MCF 10A (cell line): ENCODE data around the gene CNTNAP2. TPM values are rescaled to one million over a fixed set of nuclear protein-coding genes. Genes with fewer than 3 reads are reported as not detected.

Experiments used
- BruUV-seq: library from RNA; stranded (reverse); fragments of 400-500 nt; replicated peaks from 2 replicates; lab custom pipeline; 2021; lab: Mats Ljungman, UMichigan
- CTCF ChIA-PET: fragments of 300-600 bp; sonication (Branson Sonifier 250); formaldehyde crosslinking; extraction: SDS; loops from one replicate; lab custom pipeline; 2021; ENCODE audit warnings: antibody characterized with exemption, inconsistent platforms; lab: Yijun Ruan, JAX
- POLR2A ChIA-PET: fragments of 300-600, 350-650 bp; sonication (Branson Sonifier 250); formaldehyde crosslinking; extraction: SDS; loops from one replicate; lab custom pipeline; 2020; ENCODE audit warnings: antibody characterized with exemption, inconsistent platforms; lab: Yijun Ruan, JAX
- DNase-seq: peaks from one replicate; pipeline ENCODE4 v3.0.0-alpha.2; 2018; ENCODE audit not compliant: unreplicated experiment
- H3K27ac Mint-ChIP-seq: one replicate; pipeline ENCODE4 v1.8.0; 2022; ENCODE audit warnings: mild to moderate bottlenecking, low read depth, mixed read lengths; ENCODE audit not compliant: unreplicated experiment
- H3K27me3 Mint-ChIP-seq: one replicate; pipeline ENCODE4 v1.8.0; 2022; ENCODE audit warnings: mixed read lengths; ENCODE audit not compliant: insufficient read depth, unreplicated experiment
- H3K36me3 Mint-ChIP-seq: one replicate; pipeline ENCODE4 v1.8.0; 2022; ENCODE audit warnings: mild to moderate bottlenecking, moderate library complexity, mixed read lengths; ENCODE audit not compliant: insufficient read depth, unreplicated experiment
- H3K4me1 Mint-ChIP-seq: one replicate; pipeline ENCODE4 v1.8.0; 2022; ENCODE audit warnings: mixed read lengths; ENCODE audit not compliant: insufficient read depth, unreplicated experiment
- H3K4me3 Mint-ChIP-seq: one replicate; pipeline ENCODE4 v1.8.0; 2022; ENCODE audit warnings: mild to moderate bottlenecking, moderate library complexity, mixed read lengths; ENCODE audit not compliant: unreplicated experiment
- H3K9me3 Mint-ChIP-seq: one replicate; pipeline ENCODE4 v1.8.0; 2022; ENCODE audit warnings: mixed read lengths; ENCODE audit not compliant: unreplicated experiment
- CTCF ChIP-seq: fragments of 200-600 bp; IDR thresholded peaks from one replicate; pipeline ENCODE4 v1.8.0; 2022; ENCODE audit warnings: antibody characterized with exemption, mild to moderate bottlenecking; ENCODE audit not compliant: unreplicated experiment
- intact Hi-C: fragments of 100-400 bp; cut with micrococcal nuclease; formaldehyde crosslinking; loops from 2 replicates; pipeline ENCODE4 v1.14.1; 2022
- total RNA-seq: library from RNA; stranded (reverse); gene quantifications from 2 replicates; pipeline ENCODE4 v1.2.3, GENCODE V29; 2022

The CNTNAP2 gene
- total RNA-seq, 1 experiment from 2014 or later = 1.1 TPM

GRCh38 chr7:147477526-147477925 lies 1360.9 kb downstream of the CNTNAP2 start:
- no peaks in the 10 kb centered on the region for H3K4me1 Mint-ChIP-seq
- no TSS peak for BruUV-seq
- intact Hi-C loops = no loop called here
- no peak overlapping the region for H3K27ac Mint-ChIP-seq
- H3K36me3 Mint-ChIP-seq = no peaks in the 10 kb centered on the region
- no peak overlapping the region for H3K4me3 Mint-ChIP-seq
- peaks cover 8% of the 10 kb centered on the region for H3K9me3 Mint-ChIP-seq
- POLR2A ChIA-PET = no interaction called here
- CTCF ChIA-PET = interaction anchor here (0.6 kb wide), 1 partner anchor 514 kb away, joined by 3 read pairs; no protein-coding TSS in a partner anchor
- no peaks in the 10 kb centered on the region for H3K27me3 Mint-ChIP-seq
- no peak for DNase-seq
- TF ChIP-seq CTCF = no peak

- Mint-ChIP-seq H3K27ac (no peak overlapping the region), H3K27me3 (no peaks in the 10 kb centered on the region), H3K4me1 (peaks cover 3% of the 10 kb centered on the region), H3K9me3 (peaks cover 8% of the 10 kb centered on the region), H3K4me3 (no peak overlapping the region), H3K36me3 (no peaks in the 10 kb centered on the region)
- ChIA-PET CTCF (no interaction called here), POLR2A (no interaction called here)
- no TSS peak for BruUV-seq
- DNase-seq = no peak
- no peak for TF ChIP-seq CTCF
- intact Hi-C loops = no loop called here
These were observed 1362.2 kb downstream of the CNTNAP2 start for GRCh38 chr7:147478796-147479195.

GRCh38 chr7:147483634-147484292 lies 1367.2 kb downstream of the CNTNAP2 start:
- H3K27me3 Mint-ChIP-seq = no peaks in the 10 kb centered on the region
- ChIA-PET POLR2A (no interaction called here), CTCF (no interaction called here)
- no peaks in the 10 kb centered on the region for H3K9me3 Mint-ChIP-seq
- peak overlapping the region; percentile 3 for H3K27ac Mint-ChIP-seq
- peaks cover 10% of the 10 kb centered on the region for H3K4me1 Mint-ChIP-seq
- no peaks in the 10 kb centered on the region for H3K36me3 Mint-ChIP-seq
- no peak for TF ChIP-seq CTCF
- no TSS peak for BruUV-seq
- intact Hi-C loops = no loop called here
- H3K4me3 Mint-ChIP-seq = no peak overlapping the region
- no peak for DNase-seq

- BruUV-seq = no TSS peak
- no peak for TF ChIP-seq CTCF
- ChIA-PET CTCF (no interaction called here), POLR2A (no interaction called here)
- Mint-ChIP-seq H3K4me1 (peaks cover 10% of the 10 kb centered on the region), H3K9me3 (no peaks in the 10 kb centered on the region), H3K27me3 (no peaks in the 10 kb centered on the region), H3K4me3 (no peak overlapping the region), H3K36me3 (no peaks in the 10 kb centered on the region), H3K27ac (no peak overlapping the region)
- intact Hi-C loops = no loop called here
- peak; percentile 37 for DNase-seq
These were observed 1369.1 kb downstream of the CNTNAP2 start for GRCh38 chr7:147485660-147486210.
